GM21381 (cell line): ENCODE results near the gene NEK2.
"Not testable (repeated sequence)": the region's sequence is repeated elsewhere in the genome, so short reads cannot be mapped to it uniquely, and the experiment has no call there.

Source experiments
- ATAC-seq: cut with Tn5 transposase; IDR thresholded peaks from one replicate; pipeline ENCODE4 v1.9.1; 2021; ENCODE audit warnings: mild to moderate bottlenecking, moderate library complexity; ENCODE audit not compliant: unreplicated experiment

Gene NEK2

DNA sequence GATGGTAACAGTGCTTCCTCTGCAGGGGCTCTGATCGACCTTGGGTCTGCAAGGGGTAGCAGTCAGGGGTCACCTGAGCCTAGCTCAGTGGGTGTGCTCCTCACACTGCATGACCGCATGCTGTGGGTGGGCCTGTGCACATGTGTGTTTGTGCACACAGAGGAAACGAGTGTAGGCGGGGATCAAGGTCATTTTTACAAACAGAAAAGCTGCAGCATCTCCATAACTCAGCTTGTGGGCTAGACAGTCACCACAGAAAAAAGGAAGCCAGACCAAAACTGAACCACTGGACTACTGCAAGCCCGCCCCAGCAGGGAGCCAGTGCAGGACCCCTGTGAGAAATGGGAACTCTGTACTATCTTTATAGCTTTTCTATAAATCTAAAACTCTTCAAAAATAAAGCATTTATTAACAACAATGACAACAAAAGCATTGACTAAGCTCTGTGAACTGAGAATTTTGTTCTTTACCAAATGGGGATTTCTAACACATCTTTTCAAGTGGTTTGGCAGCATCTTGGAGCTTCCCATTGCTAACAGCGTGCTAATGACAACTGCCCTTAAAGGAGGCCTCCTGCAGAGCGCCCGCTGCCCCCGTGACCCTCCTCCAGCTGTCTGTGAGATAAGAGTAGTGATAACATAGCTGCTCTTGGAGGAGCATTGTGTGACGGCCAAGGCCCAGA is 19.9 kb upstream of the NEK2 start:
- ATAC-seq = peak; percentile 47

DNA sequence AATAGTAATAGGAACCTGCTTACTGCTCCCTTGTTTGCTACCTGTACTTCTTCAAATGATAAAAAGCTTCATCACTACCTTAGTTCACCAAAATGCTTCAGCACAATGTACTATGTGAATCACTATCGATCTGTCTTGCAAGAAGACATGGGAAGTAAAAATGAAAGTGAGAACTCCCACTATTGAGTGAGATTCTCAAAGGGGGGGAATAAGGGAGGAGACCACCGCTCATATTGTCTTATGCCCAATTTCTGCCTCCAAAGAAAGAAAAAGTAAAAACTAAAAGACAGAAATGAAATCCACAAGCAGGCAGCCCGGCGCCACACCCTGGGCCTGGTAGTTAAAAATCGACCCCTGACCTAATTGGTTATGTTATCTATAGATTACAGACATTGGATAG is 18.5 kb upstream of the NEK2 start:
- not testable (repeated sequence) for ATAC-seq

DNA sequence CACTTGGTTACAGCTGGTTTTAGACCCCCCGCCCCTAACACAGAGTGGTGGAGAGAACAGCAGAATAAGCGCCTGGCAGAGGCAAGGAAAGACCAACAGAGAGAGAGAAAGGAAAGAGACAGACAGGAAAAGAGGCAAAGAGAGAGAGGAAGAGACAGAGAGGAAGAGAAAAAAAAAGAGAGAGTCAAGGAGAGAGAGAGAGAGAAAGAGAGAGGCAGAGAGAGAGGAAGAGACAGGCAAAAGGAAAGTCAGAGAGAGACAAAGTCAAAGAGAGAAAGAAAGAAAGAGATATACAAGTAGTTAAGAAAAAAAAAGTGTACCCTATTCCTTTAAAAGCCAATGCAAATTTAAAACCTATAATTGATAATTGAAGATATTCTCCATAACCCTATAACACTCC is 13.0 kb upstream of the NEK2 start:
- ATAC-seq = no peak

DNA sequence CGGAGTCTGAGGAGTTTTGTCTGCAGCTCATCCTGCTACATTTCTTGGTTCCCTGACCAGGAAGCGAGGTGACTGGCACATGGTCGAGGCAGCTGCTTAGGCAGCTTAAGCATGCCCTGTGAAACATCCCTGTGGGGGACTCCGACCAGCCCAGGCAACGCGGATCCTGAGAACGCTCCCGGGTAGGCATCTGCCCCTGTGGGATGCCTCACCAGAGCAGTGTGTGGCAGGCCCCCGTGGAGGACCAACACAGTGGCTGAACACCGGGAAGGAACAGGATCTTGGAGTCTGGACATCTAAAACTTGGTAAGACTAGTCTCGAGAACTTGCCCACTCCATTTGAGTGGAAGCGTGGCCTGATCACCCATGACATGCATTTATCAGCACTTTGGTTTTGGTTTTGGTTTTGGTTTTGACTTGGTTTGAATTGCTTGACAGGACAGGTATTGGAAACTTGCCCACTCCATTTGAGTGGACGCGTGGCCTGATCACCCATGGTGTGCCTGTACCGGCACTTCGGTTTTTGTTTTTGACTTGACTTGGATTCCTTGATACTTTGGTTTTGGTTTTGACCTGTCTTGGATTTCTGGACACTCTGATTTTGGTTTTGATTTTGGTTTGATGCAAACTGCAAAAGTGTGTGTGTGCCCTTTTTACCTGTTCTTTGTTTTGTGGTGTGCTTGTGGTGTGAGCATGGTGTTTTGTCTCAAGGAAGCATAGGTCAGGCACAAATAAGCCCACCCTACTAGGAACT is 12.2 kb upstream of the NEK2 start:
- no peak for ATAC-seq

- no peak for ATAC-seq
Observed at GRCh38 chr1:211685823-211686222, 10.4 kb upstream of the NEK2 start.

DNA sequence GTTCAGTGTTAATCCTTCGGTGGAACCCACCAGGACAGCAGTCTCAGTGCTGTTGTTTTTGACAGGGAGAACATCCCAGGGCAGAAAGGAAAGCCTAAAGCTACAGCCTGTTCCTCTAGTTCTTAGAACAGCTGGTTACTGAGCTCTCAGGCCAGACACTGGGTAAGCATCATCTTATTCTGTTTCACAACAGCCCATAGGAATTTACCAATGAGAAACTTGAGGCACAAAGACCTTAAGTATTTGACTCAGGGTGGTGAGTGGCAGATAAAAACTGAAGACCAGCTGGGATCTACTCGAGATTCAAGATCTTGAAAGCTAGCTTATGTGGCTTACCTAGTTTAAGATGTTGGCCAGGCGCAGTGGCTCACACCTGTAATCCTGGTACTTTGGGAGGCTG is 9.4 kb upstream of the NEK2 start:
- ATAC-seq = no peak

DNA sequence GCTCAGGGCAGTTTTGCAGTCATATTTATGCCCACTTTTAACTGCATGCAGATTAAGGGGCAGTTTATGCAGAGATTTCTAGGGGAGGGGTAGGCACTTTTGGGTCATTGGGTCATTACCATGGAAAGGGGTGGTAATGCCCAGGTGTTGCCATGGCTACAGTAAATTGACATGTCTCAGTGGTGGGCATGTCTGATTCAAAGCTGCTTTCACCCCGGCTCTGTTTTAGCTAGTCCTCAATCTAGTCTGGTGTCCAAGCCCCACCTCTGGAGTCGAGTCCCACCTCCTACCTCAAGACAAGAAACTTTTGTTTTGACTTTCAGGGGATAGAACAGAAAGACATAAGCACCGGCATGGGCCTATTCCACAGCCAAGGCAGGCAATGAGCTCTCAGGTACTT is 8.9 kb upstream of the NEK2 start:
- ATAC-seq = no peak

DNA sequence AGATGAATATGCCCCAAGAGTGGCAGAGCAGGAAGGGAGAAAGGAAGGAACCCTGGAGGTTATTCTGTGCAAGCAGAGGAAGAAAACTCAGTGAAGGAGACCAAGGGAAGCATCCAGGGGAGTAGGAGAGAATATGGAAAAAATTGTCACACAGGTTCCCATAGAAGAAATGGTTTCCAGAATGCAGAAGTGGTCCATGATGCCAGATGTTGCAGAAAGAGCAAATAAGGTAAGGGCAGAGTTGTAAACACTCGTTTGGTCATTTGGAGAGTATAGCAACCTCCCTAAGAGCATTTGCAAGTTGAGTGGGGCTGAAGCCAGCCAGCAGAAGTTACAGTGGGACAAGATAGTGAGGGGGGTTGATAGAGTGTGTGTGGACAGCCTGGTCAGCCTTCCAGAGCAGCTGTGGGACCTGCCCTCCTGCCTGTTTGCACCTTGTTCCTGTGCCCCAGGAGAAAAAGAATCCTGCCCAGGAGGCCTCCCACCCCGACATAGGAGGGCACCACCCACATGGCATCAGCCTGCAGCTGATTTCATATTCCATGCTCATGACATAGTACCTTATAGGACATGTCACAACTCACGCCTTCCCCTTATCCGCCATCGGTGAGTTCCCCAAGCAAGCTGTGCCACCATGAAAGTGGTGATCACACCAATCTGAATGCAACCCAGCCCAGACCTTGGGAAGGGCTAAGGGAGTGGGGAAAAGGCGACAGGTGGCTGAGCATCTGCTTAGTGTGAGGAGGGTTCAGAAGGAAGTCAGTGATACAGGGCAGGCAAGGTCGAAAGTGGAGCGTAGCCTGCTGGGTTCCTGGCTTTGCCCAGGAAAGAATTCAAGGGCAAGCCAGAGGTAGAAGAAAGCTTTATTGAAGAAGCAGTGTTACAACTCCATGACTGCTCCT is 8.2 kb upstream of the NEK2 start:
- no peak for ATAC-seq

- ATAC-seq = not testable (repeated sequence)
Observed at GRCh38 chr1:211682186-211682585, 6.8 kb upstream of the NEK2 start.

- ATAC-seq = peak; percentile 76
Observed at GRCh38 chr1:211680752-211681327, 5.4 kb upstream of the NEK2 start.

DNA sequence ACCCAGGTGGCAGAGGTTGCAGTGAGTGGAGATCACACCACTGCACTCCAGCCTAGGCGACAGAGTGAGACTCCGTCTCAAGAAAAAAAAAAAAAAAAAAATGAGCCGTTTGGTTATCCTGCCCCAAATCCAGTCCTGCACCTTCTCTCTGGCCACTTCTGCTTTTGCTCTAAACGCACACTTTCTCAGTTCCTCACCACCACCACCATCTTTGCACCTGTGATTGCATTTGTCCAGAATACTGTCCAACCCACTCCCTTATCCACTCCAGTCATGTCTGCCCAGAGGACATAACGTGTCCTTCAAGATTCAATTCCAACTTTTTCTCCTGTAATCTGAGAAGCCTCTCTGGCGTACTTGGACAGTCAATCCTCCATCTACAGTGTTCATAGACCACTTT is 2.2 kb upstream of the NEK2 start:
- peak; percentile 31 for ATAC-seq

DNA sequence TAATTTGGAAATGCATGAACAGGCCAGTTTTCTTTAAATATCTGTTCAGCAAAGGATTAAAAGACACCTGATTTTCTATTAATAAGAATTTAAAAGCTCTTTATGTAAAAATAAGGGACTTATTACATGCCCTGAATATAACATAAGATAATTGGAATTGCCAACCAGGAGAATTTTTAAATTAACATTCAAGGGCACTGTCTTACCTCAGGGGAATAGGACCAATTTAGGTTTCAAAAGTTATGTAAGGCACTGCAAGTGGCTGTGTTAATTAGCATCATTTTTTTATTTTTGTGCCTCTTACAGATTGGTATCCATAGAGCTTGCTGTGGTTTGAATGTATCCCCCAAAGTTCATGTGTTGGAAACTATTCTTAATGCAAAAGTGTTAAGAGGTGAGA is 1.3 kb upstream of the NEK2 start:
- no peak for ATAC-seq

DNA sequence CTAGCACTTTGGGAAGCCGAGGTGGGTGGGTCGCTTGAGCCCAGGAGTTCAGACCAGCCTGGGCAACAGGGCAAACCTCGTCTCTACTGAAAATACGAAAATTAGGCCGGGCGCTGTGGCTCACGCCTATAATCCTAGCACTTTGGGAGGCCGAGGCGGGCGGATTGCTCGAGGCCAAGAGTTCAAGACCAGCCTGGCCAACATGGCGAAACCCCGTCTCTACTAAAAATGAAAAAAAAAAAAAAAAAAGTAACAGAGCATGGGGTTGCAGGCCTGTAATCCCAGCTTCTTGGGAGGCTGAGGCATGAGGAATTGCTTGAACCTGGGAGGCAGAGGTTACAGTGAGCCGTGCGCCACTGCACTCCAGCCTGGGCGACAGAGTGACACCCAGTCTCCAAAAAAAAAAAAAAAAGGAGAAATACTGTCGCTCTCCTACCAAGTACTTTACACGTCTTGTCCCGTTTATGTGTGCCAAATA is 724 bp upstream of the NEK2 start:
- ATAC-seq = no peak

GRCh38 chr1:211667065-211667617 is 8.3 kb downstream of the NEK2 start:
- no peak for ATAC-seq

DNA sequence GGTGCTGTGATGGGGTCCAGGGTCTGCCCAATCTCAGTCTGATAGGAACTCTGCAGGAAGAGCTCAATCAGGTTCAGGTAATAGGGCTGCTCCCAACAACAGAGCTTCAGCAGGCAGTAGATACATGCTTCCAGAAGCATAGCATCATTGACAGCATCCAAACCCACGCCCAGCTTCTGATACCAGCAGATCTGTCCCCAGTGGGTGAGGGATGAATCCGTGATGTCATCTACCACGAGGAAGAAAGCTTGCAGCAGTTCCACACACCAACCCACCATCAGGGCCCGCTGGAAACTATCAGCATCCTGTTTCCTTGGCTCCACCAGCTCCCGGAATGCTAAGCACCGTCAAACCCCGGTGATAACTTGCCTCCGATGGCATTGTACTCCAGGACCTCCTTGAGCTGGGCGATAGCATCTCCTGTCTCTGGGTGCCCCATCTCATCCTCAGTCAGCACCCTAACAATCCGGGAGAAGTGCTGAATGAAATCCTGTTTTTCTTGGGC is 14.7 kb downstream of the NEK2 start:
- no peak for ATAC-seq

DNA sequence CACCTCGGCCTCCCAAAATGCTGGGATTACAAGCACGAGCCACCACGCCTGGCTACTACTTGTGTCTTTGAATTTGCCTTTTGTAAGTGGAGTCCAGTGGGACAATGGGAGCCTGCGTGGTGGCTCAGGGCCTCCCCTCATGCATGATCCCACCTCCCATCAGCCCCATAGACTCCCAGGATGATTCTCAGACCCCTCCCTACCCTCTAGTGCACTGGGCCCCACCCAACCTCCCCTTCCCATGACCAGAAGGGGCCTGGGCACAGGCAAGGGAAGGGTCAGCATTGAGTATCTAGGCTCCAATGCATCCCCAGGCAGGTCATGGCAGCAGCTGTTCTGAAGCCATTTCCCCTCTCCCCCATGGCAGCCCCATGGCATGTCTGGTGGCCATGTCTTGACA is 18.7 kb downstream of the NEK2 start:
- no peak for ATAC-seq

- ATAC-seq = peak; percentile 88
Observed at GRCh38 chr1:211654838-211655787, 20.3 kb downstream of the NEK2 start.

DNA sequence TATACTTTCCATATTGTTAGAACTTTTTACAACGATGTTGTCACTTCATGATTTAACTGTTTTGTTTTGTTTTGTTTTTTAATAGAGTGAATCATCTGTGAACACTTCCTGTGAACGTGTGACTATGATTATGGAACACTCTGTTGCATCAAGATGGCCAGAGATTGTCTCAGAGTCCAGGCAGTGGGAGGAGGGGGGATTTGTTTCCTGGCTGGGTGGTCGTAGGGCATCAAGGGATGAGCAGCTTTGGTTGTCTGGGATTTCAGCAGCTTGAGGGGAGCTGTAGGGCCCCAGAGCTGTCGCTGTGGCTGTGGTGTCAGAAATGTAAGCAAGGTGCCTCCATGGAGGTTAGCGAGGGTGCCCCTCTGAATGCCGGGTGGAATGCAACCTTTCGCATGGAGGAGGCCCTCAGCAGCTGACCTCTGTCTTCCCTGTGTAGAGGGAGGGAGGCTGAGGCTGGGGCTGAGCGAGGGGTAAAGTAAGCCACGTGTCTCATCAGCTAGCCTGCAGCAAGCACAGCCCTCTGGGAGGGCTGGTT is 21.4 kb downstream of the NEK2 start:
- ATAC-seq = no peak

DNA sequence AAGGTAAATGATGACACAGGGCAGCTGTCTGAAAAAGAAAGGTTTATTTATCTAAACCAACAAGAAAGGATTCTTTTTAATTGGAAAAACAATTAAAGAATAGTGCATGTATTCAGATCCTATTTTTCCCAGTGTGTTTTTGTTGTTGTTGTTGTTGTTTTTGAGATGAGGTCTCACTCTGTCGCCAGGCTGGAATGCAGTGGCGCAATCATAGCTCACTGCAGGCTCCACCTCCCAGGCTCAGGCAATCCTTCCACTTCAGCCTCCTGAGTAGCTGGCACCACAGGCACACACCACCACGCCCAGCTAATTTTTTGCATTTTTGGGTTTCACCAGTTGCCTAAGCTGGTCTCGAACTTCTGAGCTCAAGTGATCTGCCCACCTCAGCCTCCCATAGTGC is 22.1 kb downstream of the NEK2 start:
- no peak for ATAC-seq
